Measurements from ENCODE around the gene LRATD1.
A peak's percentile ranks its signal among the peaks of the same experiment; 100 is the strongest.
"Not testable (repeated sequence)": the region's sequence is repeated elsewhere in the genome, so short reads cannot be mapped to it uniquely, and the experiment has no call there.

Gene LRATD1

DNA sequence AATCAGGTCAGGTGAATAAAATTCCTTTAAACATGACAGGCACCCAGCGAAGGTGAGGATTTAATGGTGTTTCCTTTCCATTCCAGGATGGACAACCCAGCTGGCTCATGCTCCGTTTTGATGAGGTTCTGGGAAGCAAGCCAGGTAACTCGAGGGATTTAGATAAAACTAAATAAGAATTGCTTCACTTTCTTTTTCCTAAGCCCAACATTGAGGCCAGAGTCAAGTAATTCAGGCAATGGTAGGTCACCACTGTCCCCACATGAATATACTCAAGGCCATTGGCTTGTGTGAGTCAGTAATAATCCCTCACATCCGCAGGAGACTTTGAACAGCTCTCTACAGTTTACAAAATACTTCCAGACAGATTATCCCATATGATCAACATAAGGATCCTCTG lies 16.2 kb upstream of the LRATD1 start:
- no peaks in the 10 kb centered on the region for H3K36me3 ChIP-seq (ENCODE audit: control insufficient read depth, low read depth, low read length)
- no peak overlapping the region for H3K27ac ChIP-seq (ENCODE audit: low read length)
- no peak overlapping the region for H3K4me3 ChIP-seq (ENCODE audit: low read length)
- H3K27me3 ChIP-seq (ENCODE audit: control insufficient read depth, insufficient read depth, low read length): no peaks in the 10 kb centered on the region
- H3K9me3 ChIP-seq (ENCODE audit: control insufficient read depth, low read depth, low read length): no peaks in the 10 kb centered on the region
- H3K4me1 ChIP-seq (ENCODE audit: control insufficient read depth, low read depth, low read length): no peaks in the 10 kb centered on the region
- no peak overlapping the region for H3K9ac ChIP-seq (ENCODE audit: low read length)

DNA sequence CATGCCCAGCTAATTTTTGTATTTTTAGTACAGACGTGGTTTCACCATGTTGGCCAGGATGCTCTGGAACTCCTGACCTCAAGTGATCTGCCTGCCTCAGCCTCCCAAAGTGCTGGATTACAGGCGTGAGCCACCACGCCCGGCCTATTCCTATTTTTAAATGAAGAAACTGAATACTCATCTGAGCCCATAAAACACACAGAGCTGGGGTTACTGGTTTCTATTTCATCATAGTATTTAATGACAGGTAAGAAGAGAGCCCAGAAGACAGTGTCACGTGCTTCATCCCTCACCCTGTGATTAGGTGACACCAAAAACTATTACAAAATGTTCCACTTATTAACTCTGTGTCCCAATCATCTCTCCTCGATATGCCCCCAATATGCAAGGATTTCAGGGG lies 15.6 kb upstream of the LRATD1 start:
- Histone ChIP-seq H3K36me3 (ENCODE audit: control insufficient read depth, low read depth, low read length) (no peaks in the 10 kb centered on the region), H3K27me3 (ENCODE audit: control insufficient read depth, insufficient read depth, low read length) (no peaks in the 10 kb centered on the region), H3K4me3 (ENCODE audit: low read length) (no peak overlapping the region), H3K9ac (ENCODE audit: low read length) (no peak overlapping the region), H3K9me3 (ENCODE audit: control insufficient read depth, low read depth, low read length) (no peaks in the 10 kb centered on the region), H3K27ac (ENCODE audit: low read length) (no peak overlapping the region), H3K4me1 (ENCODE audit: control insufficient read depth, low read depth, low read length) (no peaks in the 10 kb centered on the region)

- Histone ChIP-seq H3K9ac (ENCODE audit: low read length) (no peak overlapping the region), H3K36me3 (ENCODE audit: control insufficient read depth, low read depth, low read length) (no peaks in the 10 kb centered on the region), H3K4me3 (ENCODE audit: low read length) (no peak overlapping the region), H3K27me3 (ENCODE audit: control insufficient read depth, insufficient read depth, low read length) (no peaks in the 10 kb centered on the region), H3K27ac (ENCODE audit: low read length) (no peak overlapping the region), H3K4me1 (ENCODE audit: control insufficient read depth, low read depth, low read length) (no peaks in the 10 kb centered on the region), H3K9me3 (ENCODE audit: control insufficient read depth, low read depth, low read length) (no peaks in the 10 kb centered on the region)
Observed at GRCh38 chr2:14619441-14619840, 13.1 kb upstream of the LRATD1 start.

- no peaks in the 10 kb centered on the region for H3K27me3 ChIP-seq (ENCODE audit: control insufficient read depth, insufficient read depth, low read length)
- no peak overlapping the region for H3K9ac ChIP-seq (ENCODE audit: low read length)
- no peaks in the 10 kb centered on the region for H3K36me3 ChIP-seq (ENCODE audit: control insufficient read depth, low read depth, low read length)
- no peak overlapping the region for H3K4me3 ChIP-seq (ENCODE audit: low read length)
- H3K4me1 ChIP-seq (ENCODE audit: control insufficient read depth, low read depth, low read length): no peaks in the 10 kb centered on the region
- H3K27ac ChIP-seq (ENCODE audit: low read length): no peak overlapping the region
- H3K9me3 ChIP-seq (ENCODE audit: control insufficient read depth, low read depth, low read length): no peaks in the 10 kb centered on the region
Observed at GRCh38 chr2:14621114-14621513, 11.4 kb upstream of the LRATD1 start.

DNA sequence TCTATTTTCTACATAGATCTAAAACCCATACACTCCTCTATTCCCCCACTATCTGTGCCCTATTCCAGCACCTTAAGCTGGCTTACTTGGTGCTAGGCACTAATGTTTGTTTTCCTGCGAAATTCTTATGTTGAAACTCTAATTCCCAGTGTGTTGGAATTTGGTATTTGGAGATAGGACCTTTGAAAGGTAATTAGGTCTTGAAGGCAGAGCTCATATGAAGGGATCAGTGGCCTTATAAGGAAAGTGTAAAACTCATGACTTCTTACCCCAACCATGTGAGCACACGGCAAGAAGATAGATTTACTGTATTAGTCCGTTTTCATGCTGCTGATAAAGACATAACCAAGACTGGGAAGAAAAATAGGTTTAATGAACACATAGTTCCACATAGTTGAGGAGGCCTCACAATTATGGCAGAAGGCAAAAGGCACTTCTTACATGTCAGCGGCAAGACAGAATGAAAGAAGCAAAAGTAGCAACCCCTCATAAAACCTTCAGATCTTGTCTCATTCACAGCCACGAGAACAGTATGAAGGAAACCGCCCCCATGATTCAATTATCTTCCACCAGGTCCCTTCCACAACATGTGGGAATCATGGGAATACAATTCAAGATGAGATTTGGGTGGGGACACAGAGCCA lies 10.5 kb upstream of the LRATD1 start:
- H3K36me3 ChIP-seq (ENCODE audit: control insufficient read depth, low read depth, low read length): no peaks in the 10 kb centered on the region
- no peak overlapping the region for H3K27ac ChIP-seq (ENCODE audit: low read length)
- H3K4me1 ChIP-seq (ENCODE audit: control insufficient read depth, low read depth, low read length): no peaks in the 10 kb centered on the region
- no peak overlapping the region for H3K4me3 ChIP-seq (ENCODE audit: low read length)
- no peaks in the 10 kb centered on the region for H3K27me3 ChIP-seq (ENCODE audit: control insufficient read depth, insufficient read depth, low read length)
- no peak overlapping the region for H3K9ac ChIP-seq (ENCODE audit: low read length)
- H3K9me3 ChIP-seq (ENCODE audit: control insufficient read depth, low read depth, low read length): no peaks in the 10 kb centered on the region

- not testable (repeated sequence) for H3K4me1 ChIP-seq (ENCODE audit: control insufficient read depth, low read depth, low read length); H3K36me3 ChIP-seq (ENCODE audit: control insufficient read depth, low read depth, low read length); H3K27ac ChIP-seq (ENCODE audit: low read length)
Observed at GRCh38 chr2:14622550-14622939, 10.0 kb upstream of the LRATD1 start.

GRCh38 chr2:14623237-14623636 lies 9.3 kb upstream of the LRATD1 start:
- Histone ChIP-seq H3K4me3 (ENCODE audit: low read length) (no peak overlapping the region), H3K4me1 (ENCODE audit: control insufficient read depth, low read depth, low read length) (no peaks in the 10 kb centered on the region), H3K27ac (ENCODE audit: low read length) (no peak overlapping the region), H3K27me3 (ENCODE audit: control insufficient read depth, insufficient read depth, low read length) (no peaks in the 10 kb centered on the region), H3K9me3 (ENCODE audit: control insufficient read depth, low read depth, low read length) (no peaks in the 10 kb centered on the region), H3K36me3 (ENCODE audit: control insufficient read depth, low read depth, low read length) (no peaks in the 10 kb centered on the region), H3K9ac (ENCODE audit: low read length) (no peak overlapping the region)

More at GRCh38 chr2:14622550-14622939, 10.0 kb upstream of the LRATD1 start:
- not testable (repeated sequence) for H3K9me3 ChIP-seq (ENCODE audit: control insufficient read depth, low read depth, low read length); H3K4me3 ChIP-seq (ENCODE audit: low read length); H3K27me3 ChIP-seq (ENCODE audit: control insufficient read depth, insufficient read depth, low read length); H3K9ac ChIP-seq (ENCODE audit: low read length)

DNA sequence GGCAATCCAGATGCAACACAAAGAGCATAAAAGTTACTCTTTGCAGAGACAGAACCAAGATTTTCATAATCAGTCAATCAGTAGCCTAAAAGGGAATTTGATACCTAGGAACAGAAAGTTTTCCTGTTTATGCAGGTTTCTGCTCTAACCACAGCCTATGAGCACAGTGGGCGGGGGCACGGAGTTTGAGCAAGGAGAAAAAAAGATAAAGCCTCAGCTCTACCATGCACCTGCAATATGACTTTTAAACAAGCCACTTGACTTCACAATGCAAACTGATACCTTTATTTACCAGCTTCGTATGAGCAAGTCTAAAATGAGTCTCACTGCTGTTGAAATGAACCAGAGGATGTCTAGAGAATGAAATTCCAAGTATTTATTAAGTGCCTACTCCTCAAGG lies 5.6 kb upstream of the LRATD1 start:
- Histone ChIP-seq H3K4me3 (ENCODE audit: low read length) (no peak overlapping the region), H3K27me3 (ENCODE audit: control insufficient read depth, insufficient read depth, low read length) (peaks cover 24% of the 10 kb centered on the region), H3K9me3 (ENCODE audit: control insufficient read depth, low read depth, low read length) (no peaks in the 10 kb centered on the region), H3K36me3 (ENCODE audit: control insufficient read depth, low read depth, low read length) (no peaks in the 10 kb centered on the region), H3K27ac (ENCODE audit: low read length) (no peak overlapping the region), H3K9ac (ENCODE audit: low read length) (no peak overlapping the region), H3K4me1 (ENCODE audit: control insufficient read depth, low read depth, low read length) (no peaks in the 10 kb centered on the region)

- no peaks in the 10 kb centered on the region for H3K9me3 ChIP-seq (ENCODE audit: control insufficient read depth, low read depth, low read length)
- H3K36me3 ChIP-seq (ENCODE audit: control insufficient read depth, low read depth, low read length): no peaks in the 10 kb centered on the region
- H3K4me1 ChIP-seq (ENCODE audit: control insufficient read depth, low read depth, low read length): no peaks in the 10 kb centered on the region
- H3K27me3 ChIP-seq (ENCODE audit: control insufficient read depth, insufficient read depth, low read length): peaks cover 42% of the 10 kb centered on the region
- no peak overlapping the region for H3K27ac ChIP-seq (ENCODE audit: low read length)
- H3K4me3 ChIP-seq (ENCODE audit: low read length): no peak overlapping the region
- no peak overlapping the region for H3K9ac ChIP-seq (ENCODE audit: low read length)
Observed at GRCh38 chr2:14628901-14629300, 3.6 kb upstream of the LRATD1 start.

DNA sequence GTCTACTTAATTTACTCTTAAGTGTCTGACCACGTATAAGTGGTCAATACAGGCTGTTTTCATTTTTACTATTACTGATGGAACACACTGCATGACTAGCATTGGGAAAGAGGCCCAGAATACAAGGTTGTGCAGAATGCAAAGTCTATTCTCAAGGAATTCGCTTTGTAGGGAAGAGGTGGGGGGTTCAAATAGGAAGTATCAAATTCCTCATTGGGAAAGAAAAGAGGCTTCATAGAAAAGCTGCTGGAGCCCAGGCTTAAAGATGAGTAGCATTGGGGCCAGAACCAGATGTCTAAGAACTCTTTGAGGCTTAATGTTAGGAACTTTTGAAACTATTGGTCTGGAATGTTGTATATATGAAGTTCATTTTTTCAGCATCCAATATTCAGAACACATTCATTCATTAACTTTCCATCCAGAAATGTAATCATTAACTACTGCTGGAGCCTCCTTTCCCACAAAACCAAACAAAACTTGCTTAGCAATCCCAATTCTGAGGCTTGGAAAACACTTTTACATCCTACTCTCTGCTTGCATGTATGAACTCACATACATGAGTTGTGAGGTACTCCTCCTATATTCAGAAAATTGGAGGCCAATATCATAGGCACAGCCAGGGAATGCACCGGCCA lies 994 bp upstream of the LRATD1 start:
- peaks cover 5% of the 10 kb centered on the region for H3K4me1 ChIP-seq (ENCODE audit: control insufficient read depth, low read depth, low read length)
- H3K4me3 ChIP-seq (ENCODE audit: low read length): peak overlapping the region; percentile 73
- no peak overlapping the region for H3K9ac ChIP-seq (ENCODE audit: low read length)
- H3K9me3 ChIP-seq (ENCODE audit: control insufficient read depth, low read depth, low read length): no peaks in the 10 kb centered on the region
- no peaks in the 10 kb centered on the region for H3K36me3 ChIP-seq (ENCODE audit: control insufficient read depth, low read depth, low read length)
- H3K27ac ChIP-seq (ENCODE audit: low read length): no peak overlapping the region
- peaks cover 69% of the 10 kb centered on the region for H3K27me3 ChIP-seq (ENCODE audit: control insufficient read depth, insufficient read depth, low read length)

DNA sequence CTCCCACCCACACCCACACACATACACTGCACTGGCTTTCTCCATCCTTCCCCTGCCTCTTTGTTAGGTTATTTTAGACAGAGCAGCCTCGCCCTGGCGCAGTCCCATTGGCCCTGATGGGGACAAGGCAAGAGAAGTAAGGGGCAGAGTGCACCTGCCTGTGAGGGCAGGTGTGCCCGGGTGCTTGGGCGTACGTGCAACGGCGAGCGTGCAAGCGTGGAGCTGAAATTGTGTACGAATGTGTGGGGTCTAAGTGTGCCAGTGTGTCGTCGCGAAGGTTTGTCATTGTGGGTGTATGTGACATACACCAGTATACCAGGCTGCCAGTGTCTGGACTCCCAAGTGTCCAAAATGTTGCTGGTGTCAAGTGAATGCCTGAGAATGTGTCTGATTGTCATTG lies 544 bp downstream of the LRATD1 start:
- Histone ChIP-seq H3K4me1 (ENCODE audit: control insufficient read depth, low read depth, low read length) (peaks cover 5% of the 10 kb centered on the region), H3K9me3 (ENCODE audit: control insufficient read depth, low read depth, low read length) (no peaks in the 10 kb centered on the region), H3K9ac (ENCODE audit: low read length) (no peak overlapping the region), H3K4me3 (ENCODE audit: low read length) (peak overlapping the region; percentile 73), H3K36me3 (ENCODE audit: control insufficient read depth, low read depth, low read length) (no peaks in the 10 kb centered on the region), H3K27ac (ENCODE audit: low read length) (no peak overlapping the region), H3K27me3 (ENCODE audit: control insufficient read depth, insufficient read depth, low read length) (peaks cover 74% of the 10 kb centered on the region)

DNA sequence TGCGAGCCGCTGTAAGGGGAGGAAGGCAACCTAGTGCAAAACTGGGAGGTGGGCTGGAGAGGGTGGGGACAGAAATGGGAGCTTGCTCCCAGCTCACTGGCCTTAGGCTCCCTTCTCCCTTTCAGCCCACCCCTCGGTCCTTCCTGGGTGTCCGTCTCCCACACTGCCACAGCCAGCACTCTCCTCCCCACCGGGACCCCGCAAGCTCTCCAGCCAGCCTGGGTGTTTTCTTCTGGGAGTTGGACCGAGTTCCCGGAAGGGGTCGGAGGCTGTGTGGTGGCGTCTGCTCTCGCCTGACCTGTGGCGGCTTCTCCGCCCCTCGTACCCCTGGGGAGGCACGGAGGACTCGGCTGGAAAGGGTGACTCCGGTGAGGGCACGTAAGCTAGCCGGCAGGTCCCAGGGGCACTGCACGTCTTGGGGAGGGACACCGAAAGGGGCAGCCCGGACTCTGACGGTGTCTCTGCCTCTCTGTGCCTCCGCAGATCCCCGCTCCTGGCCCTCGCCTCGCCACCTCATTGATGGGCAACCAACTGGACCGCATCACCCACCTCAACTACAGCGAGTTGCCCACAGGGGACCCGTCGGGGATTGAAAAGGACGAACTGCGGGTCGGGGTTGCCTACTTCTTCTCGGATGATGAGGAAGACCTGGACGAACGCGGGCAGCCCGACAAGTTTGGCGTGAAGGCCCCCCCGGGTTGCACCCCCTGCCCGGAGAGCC lies 1.1 kb downstream of the LRATD1 start:
- no peaks in the 10 kb centered on the region for H3K36me3 ChIP-seq (ENCODE audit: control insufficient read depth, low read depth, low read length)
- H3K4me3 ChIP-seq (ENCODE audit: low read length): peak overlapping the region; percentile 73
- peaks cover 5% of the 10 kb centered on the region for H3K4me1 ChIP-seq (ENCODE audit: control insufficient read depth, low read depth, low read length)
- H3K27me3 ChIP-seq (ENCODE audit: control insufficient read depth, insufficient read depth, low read length): peaks cover 74% of the 10 kb centered on the region
- no peak overlapping the region for H3K9ac ChIP-seq (ENCODE audit: low read length)
- H3K9me3 ChIP-seq (ENCODE audit: control insufficient read depth, low read depth, low read length): no peaks in the 10 kb centered on the region
- H3K27ac ChIP-seq (ENCODE audit: low read length): no peak overlapping the region
